PC-9 (cell line): Measurements from ENCODE around the gene TCP11L2. TPM values are rescaled to one million over a fixed set of nuclear protein-coding genes. Genes with fewer than 3 reads are reported as not detected.
"Not testable (repeated sequence)": the region's sequence is repeated elsewhere in the genome, so short reads cannot be mapped to it uniquely, and the experiment has no call there.

Source experiments
- BruUV-seq: library from RNA; stranded (reverse); fragments of 400-500 nt; replicated peaks from 2 replicates; lab custom pipeline; 2021; lab: Mats Ljungman, UMichigan
- CTCF ChIA-PET: fragments of 300-600 bp; sonication (Branson Sonifier 250); formaldehyde crosslinking; loops from one replicate; lab custom pipeline; 2022; ENCODE audit warnings: antibody characterized with exemption; lab: Charles Lee
- POLR2A ChIA-PET: fragments of 300-600 bp; sonication (Branson Sonifier 250); formaldehyde crosslinking; loops from one replicate; lab custom pipeline; 2022; ENCODE audit warnings: antibody characterized with exemption; ENCODE audit not compliant: unreplicated experiment; lab: Charles Lee
- DNase-seq, 2 experiments: peaks; one replicate each; pipeline versions ENCODE4 v3.0.0 to v3.0.0-alpha.2; 2015 to 2022; ENCODE audit warnings: mixed read lengths in 1 of 2
- H2AFZ ChIP-seq: fragments of 200-600 bp; sonication (generic); 2 replicates; pipeline ENCODE4 v1.8.1; 2017; ENCODE audit warnings: antibody characterized with exemption
- H3F3A ChIP-seq: fragments of 200-600 bp; sonication (generic); 2 replicates; pipeline ENCODE4 v1.8.1; 2017; ENCODE audit warnings: antibody characterized with exemption, mild to moderate bottlenecking, low read depth; ENCODE audit not compliant: insufficient read depth
- H3K27ac ChIP-seq: fragments of 200-600 bp; sonication (generic); 2 replicates; pipeline ENCODE4 v1.6.1; 2016; ENCODE audit warnings: mixed run types
- H3K27me3 ChIP-seq: fragments of 200-600 bp; sonication (generic); 2 replicates; pipeline ENCODE4 v1.6.1; 2016; ENCODE audit warnings: low read depth, mixed run types; ENCODE audit not compliant: insufficient read depth
- H3K36me3 ChIP-seq: fragments of 200-600 bp; sonication (generic); 2 replicates; pipeline ENCODE4 v1.6.1; 2016; ENCODE audit warnings: low read depth, mixed run types
- H3K4me1 ChIP-seq: fragments of 200-600 bp; sonication (generic); replicated peaks from 2 replicates; pipeline ENCODE4 v1.6.1; 2016; ENCODE audit warnings: mixed run types; ENCODE audit not compliant: insufficient read depth
- H3K4me2 ChIP-seq: fragments of 200-600 bp; sonication (generic); 2 replicates; pipeline ENCODE4 v1.6.1; 2017; ENCODE audit warnings: mixed run types
- H3K4me3 ChIP-seq: fragments of 200-600 bp; sonication (generic); 2 replicates; pipeline ENCODE4 v1.6.1; 2016; ENCODE audit warnings: mixed run types
- H3K79me2 ChIP-seq: fragments of 200-600 bp; sonication (generic); 2 replicates; pipeline ENCODE4 v1.6.1; 2017; ENCODE audit warnings: low read depth, mixed run types
- H3K9me2 ChIP-seq: fragments of 200-600 bp; sonication (generic); 2 replicates; pipeline ENCODE4 v1.8.1; 2017; ENCODE audit warnings: mild to moderate bottlenecking; ENCODE audit not compliant: insufficient read depth
- H3K9me3 ChIP-seq: fragments of 200-600 bp; sonication (generic); 2 replicates; pipeline ENCODE4 v1.8.1; 2016; ENCODE audit warnings: low read depth; ENCODE audit not compliant: insufficient read depth
- H4K20me1 ChIP-seq: fragments of 200-600 bp; sonication (generic); 2 replicates; pipeline ENCODE4 v1.8.1; 2017; ENCODE audit not compliant: insufficient read depth
- EZH2 ChIP-seq: fragments of 200-600 bp; sonication (generic); IDR thresholded peaks from 2 replicates; pipeline ENCODE4 v1.8.0; 2017; ENCODE audit warnings: antibody characterized with exemption, low read depth
- intact Hi-C: fragments of 100-400 bp; cut with micrococcal nuclease; formaldehyde crosslinking; loops from one replicate; pipeline ENCODE4 v1.10.0; 2022; ENCODE audit not compliant: unreplicated experiment
- total RNA-seq: library from RNA; stranded (reverse); gene quantifications from 2 replicates; pipeline ENCODE4 v1.2.3, GENCODE V29; 2021
- TF ChIP-seq, protein P1 (sequence below): fragments of 200-600 bp; sonication (generic); conservative IDR thresholded peaks from 2 replicates; pipeline ENCODE4 v1.6.1; 2017; ENCODE audit warnings: mixed run types, antibody characterized with exemption, mild to moderate bottlenecking, moderate library complexity

The TCP11L2 gene
- total RNA-seq, 1 experiment from 2014 or later: 34.6 TPM

DNA sequence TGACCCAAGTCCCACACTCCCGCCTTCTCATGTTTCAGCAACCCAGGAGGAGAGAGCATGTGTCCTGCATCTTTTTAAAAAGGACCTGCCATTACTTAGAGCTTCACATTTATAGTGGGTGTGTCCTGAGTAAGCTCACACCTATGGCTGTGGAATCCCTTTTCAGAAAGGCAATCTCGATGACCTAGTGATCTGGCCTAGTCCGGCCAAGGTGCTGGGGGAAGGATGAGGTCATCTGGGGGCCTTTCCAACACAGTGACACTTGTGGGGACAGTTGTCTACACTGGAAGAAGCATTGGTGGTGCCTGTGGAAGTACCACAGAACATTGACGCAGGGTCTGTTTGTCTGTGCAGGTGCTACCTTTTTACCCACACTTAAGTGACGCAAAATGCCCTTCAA lies 8.2 kb downstream of the TCP11L2 start:
- BruUV-seq: no TSS peak
- peaks cover 26% of the 10 kb centered on the region for H3K4me1 ChIP-seq
- H2AFZ ChIP-seq: no peak overlapping the region
- H3K4me3 ChIP-seq: no peak overlapping the region
- H3F3A ChIP-seq: peaks cover 9% of the 10 kb centered on the region; the same call in 1 of the 2 replicates
- DNase-seq: no peak
- H3K27ac ChIP-seq: no peak overlapping the region
- H3K79me2 ChIP-seq: peaks cover 8% of the 10 kb centered on the region; the same call in 1 of the 2 replicates
- intact Hi-C loops: no loop called here
- no peaks in the 10 kb centered on the region for H3K9me2 ChIP-seq
- ChIA-PET CTCF (no interaction called here), POLR2A (no interaction called here)
- H3K9me3 ChIP-seq: no peaks in the 10 kb centered on the region
- H4K20me1 ChIP-seq: no peaks in the 10 kb centered on the region
- no peak for TF ChIP-seq EZH2
- 0 out of 2 replicates have a peak, but pooled peaks cover 4% of the 10 kb centered on the region for H3K36me3 ChIP-seq
- H3K4me2 ChIP-seq: no peak overlapping the region
- no peaks in the 10 kb centered on the region for H3K27me3 ChIP-seq

DNA sequence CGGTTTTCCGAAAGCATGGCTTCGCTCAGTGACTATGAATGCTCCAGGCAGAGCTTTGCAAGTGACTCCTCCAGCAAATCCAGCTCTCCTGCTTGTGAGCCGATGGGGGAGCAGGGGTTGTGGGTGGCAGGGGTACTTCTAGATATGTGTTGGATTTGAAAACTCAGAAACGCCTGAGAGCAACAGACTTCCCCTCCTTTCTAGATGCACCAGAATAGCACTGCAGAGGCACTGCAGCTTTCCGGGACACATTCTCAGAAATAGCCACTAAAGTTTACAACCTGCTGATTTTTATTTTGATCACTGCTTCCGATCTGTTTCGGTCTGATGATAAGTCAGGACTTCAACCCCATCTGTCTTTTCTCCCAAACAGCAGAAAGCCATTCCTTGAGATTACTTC lies 8.6 kb downstream of the TCP11L2 start:
- 0 out of 2 replicates have a peak, but pooled peaks cover 5% of the 10 kb centered on the region for H3K79me2 ChIP-seq
- H3K27me3 ChIP-seq: no peaks in the 10 kb centered on the region
- no peaks in the 10 kb centered on the region for H3K9me3 ChIP-seq
- peaks cover 9% of the 10 kb centered on the region; the same call in 1 of the 2 replicates for H3F3A ChIP-seq
- POLR2A ChIA-PET: no interaction called here
- CTCF ChIA-PET: no interaction called here
- no peak overlapping the region for H3K27ac ChIP-seq
- TF ChIP-seq, protein P1, sequence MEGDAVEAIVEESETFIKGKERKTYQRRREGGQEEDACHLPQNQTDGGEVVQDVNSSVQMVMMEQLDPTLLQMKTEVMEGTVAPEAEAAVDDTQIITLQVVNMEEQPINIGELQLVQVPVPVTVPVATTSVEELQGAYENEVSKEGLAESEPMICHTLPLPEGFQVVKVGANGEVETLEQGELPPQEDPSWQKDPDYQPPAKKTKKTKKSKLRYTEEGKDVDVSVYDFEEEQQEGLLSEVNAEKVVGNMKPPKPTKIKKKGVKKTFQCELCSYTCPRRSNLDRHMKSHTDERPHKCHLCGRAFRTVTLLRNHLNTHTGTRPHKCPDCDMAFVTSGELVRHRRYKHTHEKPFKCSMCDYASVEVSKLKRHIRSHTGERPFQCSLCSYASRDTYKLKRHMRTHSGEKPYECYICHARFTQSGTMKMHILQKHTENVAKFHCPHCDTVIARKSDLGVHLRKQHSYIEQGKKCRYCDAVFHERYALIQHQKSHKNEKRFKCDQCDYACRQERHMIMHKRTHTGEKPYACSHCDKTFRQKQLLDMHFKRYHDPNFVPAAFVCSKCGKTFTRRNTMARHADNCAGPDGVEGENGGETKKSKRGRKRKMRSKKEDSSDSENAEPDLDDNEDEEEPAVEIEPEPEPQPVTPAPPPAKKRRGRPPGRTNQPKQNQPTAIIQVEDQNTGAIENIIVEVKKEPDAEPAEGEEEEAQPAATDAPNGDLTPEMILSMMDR: no peak
- no peak for TF ChIP-seq EZH2
- H4K20me1 ChIP-seq: no peaks in the 10 kb centered on the region
- H3K4me2 ChIP-seq: no peak overlapping the region
- H3K4me3 ChIP-seq: no peak overlapping the region
- 0 out of 2 replicates have a peak, but pooled peaks cover 4% of the 10 kb centered on the region for H3K36me3 ChIP-seq
- DNase-seq: no peak
- intact Hi-C loops: no loop called here
- no peaks in the 10 kb centered on the region for H3K9me2 ChIP-seq
- H3K4me1 ChIP-seq: peaks cover 21% of the 10 kb centered on the region
- H2AFZ ChIP-seq: no peak overlapping the region
- no TSS peak for BruUV-seq

- DNase-seq, BruUV-seq, H3K27ac ChIP-seq, CTCF ChIA-PET, H3K4me2 ChIP-seq, H3K79me2 ChIP-seq, H3K27me3 ChIP-seq, H3K9me3 ChIP-seq, H4K20me1 ChIP-seq, H3K9me2 ChIP-seq, H3F3A ChIP-seq, H2AFZ ChIP-seq, H3K4me1 ChIP-seq, H3K4me3 ChIP-seq, intact Hi-C loops, POLR2A ChIA-PET: not testable (repeated sequence)
- H3K36me3 ChIP-seq: peaks cover 17% of the 10 kb centered on the region; the same call in 1 of the 2 replicates
Observed at GRCh38 chr12:106313413-106313812, 10.9 kb downstream of the TCP11L2 start.

DNA sequence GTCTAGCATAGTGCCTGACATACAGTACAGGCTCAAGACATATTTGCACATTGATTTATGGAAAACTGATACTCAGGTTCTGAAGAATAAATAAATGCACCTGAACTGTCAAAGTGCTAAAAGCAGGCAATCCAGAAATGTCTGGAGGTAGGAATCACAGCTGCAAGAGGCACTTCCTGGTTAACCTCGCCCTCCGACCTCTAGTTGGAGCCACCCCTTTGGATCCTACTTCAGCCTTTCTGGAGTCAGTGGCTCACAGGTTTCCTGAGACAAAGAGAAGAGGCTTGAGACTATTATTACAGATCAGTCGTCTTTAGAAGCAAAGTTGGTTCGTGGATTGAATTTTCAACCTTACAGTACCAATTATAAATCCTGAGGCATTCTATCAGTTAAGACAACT lies 13.0 kb downstream of the TCP11L2 start:
- no TSS peak for BruUV-seq

More for the DNA sequence above, 13.0 kb downstream of the TCP11L2 start:
- intact Hi-C loops: no loop called here
- Histone ChIP-seq H4K20me1 (no peaks in the 10 kb centered on the region), H3K27me3 (no peaks in the 10 kb centered on the region), H3K27ac (no peak overlapping the region), H3K4me3 (no peak overlapping the region), H3K9me2 (no peaks in the 10 kb centered on the region), H3K36me3 (peaks cover 17% of the 10 kb centered on the region; the same call in 1 of the 2 replicates), H3K4me1 (no peaks in the 10 kb centered on the region), H3K79me2 (no peaks in the 10 kb centered on the region), H3K9me3 (no peaks in the 10 kb centered on the region), H2AFZ (no peak overlapping the region), H3F3A (no peaks in the 10 kb centered on the region), H3K4me2 (no peak overlapping the region)
- ChIA-PET CTCF (no interaction called here), POLR2A (no interaction called here)
- TF ChIP-seq, protein P1: no peak
- TF ChIP-seq EZH2: no peak
- no peak for DNase-seq
